Measurements from ENCODE around the gene LRRC45.

GRCh38 chr17:81980122-81980521 lies 43.0 kb upstream of the LRRC45 start:
- no peak for TF ChIP-seq GLI4 (tag by site-specific recombination; IDR thresholded peaks at IDR 0.05)
- TF ChIP-seq, protein P1, sequence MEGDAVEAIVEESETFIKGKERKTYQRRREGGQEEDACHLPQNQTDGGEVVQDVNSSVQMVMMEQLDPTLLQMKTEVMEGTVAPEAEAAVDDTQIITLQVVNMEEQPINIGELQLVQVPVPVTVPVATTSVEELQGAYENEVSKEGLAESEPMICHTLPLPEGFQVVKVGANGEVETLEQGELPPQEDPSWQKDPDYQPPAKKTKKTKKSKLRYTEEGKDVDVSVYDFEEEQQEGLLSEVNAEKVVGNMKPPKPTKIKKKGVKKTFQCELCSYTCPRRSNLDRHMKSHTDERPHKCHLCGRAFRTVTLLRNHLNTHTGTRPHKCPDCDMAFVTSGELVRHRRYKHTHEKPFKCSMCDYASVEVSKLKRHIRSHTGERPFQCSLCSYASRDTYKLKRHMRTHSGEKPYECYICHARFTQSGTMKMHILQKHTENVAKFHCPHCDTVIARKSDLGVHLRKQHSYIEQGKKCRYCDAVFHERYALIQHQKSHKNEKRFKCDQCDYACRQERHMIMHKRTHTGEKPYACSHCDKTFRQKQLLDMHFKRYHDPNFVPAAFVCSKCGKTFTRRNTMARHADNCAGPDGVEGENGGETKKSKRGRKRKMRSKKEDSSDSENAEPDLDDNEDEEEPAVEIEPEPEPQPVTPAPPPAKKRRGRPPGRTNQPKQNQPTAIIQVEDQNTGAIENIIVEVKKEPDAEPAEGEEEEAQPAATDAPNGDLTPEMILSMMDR (tag by site-specific recombination; IDR thresholded peaks at IDR 0.05): no peak

All from HEK293 (cell line).